HG03520 (cell line): Measurements from ENCODE around the gene AHNAK.
"Not testable (repeated sequence)": the region's sequence is repeated elsewhere in the genome, so short reads cannot be mapped to it uniquely, and the experiment has no call there.

Source experiments
- ATAC-seq: cut with Tn5 transposase; IDR thresholded peaks from one replicate; pipeline ENCODE4 v1.9.1; 2021; ENCODE audit warnings: mild to moderate bottlenecking, moderate library complexity; ENCODE audit not compliant: unreplicated experiment

AHNAK gene

GRCh38 chr11:62546244-62546928 lies at the start of gene AHNAK:
Gene AHNAK, minus strand, starts transcription at chr11:62546806. Its CDS starts 10,708 bp downstream, at chr11:62536098.
- no peak for ATAC-seq

- ATAC-seq = no peak
Observed at GRCh38 chr11:62595124-62595523, 48.5 kb upstream of the AHNAK start.

GRCh38 chr11:62593434-62594044 lies 46.9 kb upstream of the AHNAK start:
- no peak for ATAC-seq

- no peak for ATAC-seq
Observed at GRCh38 chr11:62592989-62593421, 46.4 kb upstream of the AHNAK start.

GRCh38 chr11:62592146-62592815 lies 45.7 kb upstream of the AHNAK start:
- no peak for ATAC-seq

- peak; percentile 80 for ATAC-seq
Observed at GRCh38 chr11:62591448-62592145, 45.0 kb upstream of the AHNAK start, which contains the start of gene TUT1. Gene TUT1, minus strand, starts transcription at chr11:62591523. Its CDS starts 38 bp downstream, at chr11:62591485.

- ATAC-seq = no peak
Observed at GRCh38 chr11:62588966-62589637, 42.5 kb upstream of the AHNAK start.

- ATAC-seq = not testable (repeated sequence)
Observed at GRCh38 chr11:62585356-62585755, 38.8 kb upstream of the AHNAK start.

GRCh38 chr11:62581735-62582134 lies 35.1 kb upstream of the AHNAK start:
- not testable (repeated sequence) for ATAC-seq

- ATAC-seq = no peak
Observed at GRCh38 chr11:62580959-62581715, 34.5 kb upstream of the AHNAK start.

- ATAC-seq = no peak
Observed at GRCh38 chr11:62579252-62579651, 32.6 kb upstream of the AHNAK start.

- no peak for ATAC-seq
Observed at GRCh38 chr11:62578541-62578940, 31.9 kb upstream of the AHNAK start.

GRCh38 chr11:62577046-62577714 lies 30.6 kb upstream of the AHNAK start:
- no peak for ATAC-seq

GRCh38 chr11:62575837-62576236 lies 29.2 kb upstream of the AHNAK start:
- ATAC-seq = no peak

- ATAC-seq = no peak
Observed at GRCh38 chr11:62575156-62575555, 28.6 kb upstream of the AHNAK start.

GRCh38 chr11:62574363-62575071 lies 27.9 kb upstream of the AHNAK start:
- ATAC-seq = no peak

- ATAC-seq = peak; percentile 87
Observed at GRCh38 chr11:62573592-62574362, 27.2 kb upstream of the AHNAK start, which contains the start of gene EEF1G. Gene EEF1G, minus strand, starts transcription at chr11:62573891. Its CDS starts 49 bp downstream, at chr11:62573842.

GRCh38 chr11:62573006-62573591 lies 26.5 kb upstream of the AHNAK start:
- no peak for ATAC-seq
